ENCODE results near the gene POMZP3.
"Not testable (repeated sequence)": the region's sequence is repeated elsewhere in the genome, so short reads cannot be mapped to it uniquely, and the experiment has no call there.

POMZP3 gene

DNA sequence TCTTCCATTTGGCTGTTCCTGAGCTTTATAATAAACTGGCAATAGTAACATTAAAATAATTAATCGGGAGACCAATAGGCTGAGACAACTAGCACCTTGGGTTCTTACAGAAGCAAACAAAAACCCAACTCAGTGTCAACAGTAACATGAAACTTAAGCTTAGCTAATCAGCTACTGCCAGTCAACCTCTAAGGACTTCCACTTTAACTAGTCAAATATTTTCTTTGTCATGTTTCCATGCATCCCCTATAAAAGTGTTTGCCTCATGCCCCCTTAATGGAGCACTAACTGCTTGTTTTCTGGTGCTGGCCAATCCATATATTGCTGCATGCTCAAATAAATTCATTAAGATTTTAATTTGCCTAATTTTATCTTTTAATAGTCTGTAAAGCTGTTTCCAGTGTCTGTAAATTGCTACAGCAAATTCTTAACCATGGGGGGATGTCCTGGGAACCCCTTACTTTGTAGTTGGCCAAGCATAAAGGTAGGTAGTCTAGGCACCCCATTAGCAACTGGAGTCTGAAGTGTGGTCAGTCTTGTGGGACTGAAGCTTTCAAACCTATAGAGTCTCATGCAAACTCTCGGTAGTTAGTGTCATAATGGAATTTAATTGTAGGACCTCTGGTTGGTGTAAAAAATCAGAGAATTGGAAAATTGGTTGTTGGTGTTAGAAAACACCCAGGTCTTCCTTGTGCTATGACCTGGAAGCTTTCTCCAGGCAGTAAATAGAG lies 40.3 kb downstream of the POMZP3 start:
- DNase-seq = peak; percentile 27

DNA sequence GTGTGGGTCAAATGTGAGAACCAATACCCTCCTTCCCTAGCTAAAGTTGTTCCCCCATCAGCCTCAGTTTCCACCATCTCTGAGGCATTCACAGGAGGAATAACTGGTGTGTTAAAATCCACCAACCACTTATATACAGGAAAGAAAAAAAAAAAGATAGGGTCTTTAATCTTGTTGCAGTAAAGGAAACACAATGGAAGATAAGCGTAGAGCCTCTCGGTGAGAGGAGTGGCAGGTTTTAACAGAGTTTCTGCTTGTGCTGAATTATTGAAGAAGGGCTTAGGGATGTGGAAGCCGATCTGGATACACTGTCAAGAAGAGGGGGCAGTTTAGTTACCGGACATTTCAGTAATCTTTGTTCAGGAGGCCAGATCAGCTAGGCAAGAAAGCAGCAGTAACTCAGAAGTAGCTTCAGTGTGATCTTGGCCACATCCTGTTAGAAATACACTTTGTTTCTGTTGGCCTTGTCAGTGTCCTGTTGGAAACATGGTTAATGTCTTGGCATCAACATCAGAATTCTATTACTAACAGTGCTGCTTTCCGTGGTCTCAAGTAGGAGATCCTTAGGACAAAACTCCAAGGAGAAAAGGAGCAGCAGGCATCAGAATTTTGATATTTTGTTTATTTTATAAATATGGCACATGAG lies 43.3 kb downstream of the POMZP3 start:
- DNase-seq = not testable (repeated sequence)

GRCh38 chr7:76582848-76583631 lies 44.0 kb downstream of the POMZP3 start:
- DNase-seq = peak; percentile 21

DNA sequence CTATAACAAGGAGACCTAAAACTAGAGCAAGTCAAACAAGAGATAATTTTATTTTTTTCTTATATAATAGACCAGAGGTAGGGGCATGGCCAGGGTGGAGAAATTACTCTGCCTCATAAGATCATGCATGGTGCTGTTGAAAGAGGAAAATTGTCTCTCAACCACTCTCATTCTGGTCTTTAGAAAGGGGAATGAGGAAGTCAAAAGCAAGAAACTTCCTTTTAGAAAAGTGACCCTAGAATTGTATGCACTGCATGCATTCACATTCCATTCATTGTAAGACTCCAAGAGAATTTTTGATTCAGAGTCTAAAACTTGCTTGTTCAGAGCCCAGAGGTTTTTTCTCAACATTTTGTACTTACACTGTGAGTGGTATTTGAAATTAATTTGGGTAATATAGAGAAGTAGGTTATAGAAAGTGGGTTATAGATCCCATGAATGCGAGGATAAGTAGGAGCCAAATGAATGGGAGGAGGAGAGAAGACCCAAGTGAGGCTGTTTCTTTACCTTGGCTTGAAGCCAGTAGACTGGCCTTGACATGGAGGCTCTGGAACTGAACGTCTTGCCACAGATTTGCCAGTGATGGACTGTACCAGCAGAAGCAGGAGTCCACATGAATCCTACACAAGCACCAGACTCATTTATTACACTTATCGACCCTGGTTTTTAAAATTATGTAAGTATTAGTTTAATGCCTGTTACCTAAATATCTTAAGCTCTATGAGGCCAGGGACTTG lies 51.0 kb downstream of the POMZP3 start:
- DNase-seq = not testable (repeated sequence)

DNA sequence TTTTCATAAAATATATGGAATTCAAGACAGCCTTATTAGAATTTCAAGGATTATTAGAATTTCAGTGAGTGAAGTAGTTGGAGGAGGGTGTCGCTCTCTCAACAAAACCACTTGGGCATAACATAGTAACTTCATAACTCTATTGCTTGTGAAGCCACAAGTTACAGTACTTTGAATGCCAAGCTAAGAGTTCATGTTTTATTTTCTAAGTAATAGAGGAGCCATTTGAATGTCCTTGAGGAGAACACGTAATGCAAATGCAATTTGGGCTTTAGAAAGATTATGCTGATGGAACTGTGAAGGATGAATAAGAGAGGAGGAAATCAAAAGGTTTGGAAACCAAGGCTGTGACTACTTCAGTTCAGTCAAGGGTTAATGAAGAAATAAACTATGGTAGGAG lies 51.6 kb downstream of the POMZP3 start:
- DNase-seq = not testable (repeated sequence)

GRCh38 chr7:76572296-76572695 lies 54.8 kb downstream of the POMZP3 start:
- not testable (repeated sequence) for DNase-seq

- not testable (repeated sequence) for DNase-seq
Observed at GRCh38 chr7:76570324-76570775, 56.7 kb downstream of the POMZP3 start.

- DNase-seq = peak; percentile 12
Observed at GRCh38 chr7:76568742-76569141, 58.3 kb downstream of the POMZP3 start.

GRCh38 chr7:76567753-76568152 lies 59.3 kb downstream of the POMZP3 start:
- DNase-seq = not testable (repeated sequence)

- DNase-seq = not testable (repeated sequence)
Observed at GRCh38 chr7:76567311-76567710, 59.8 kb downstream of the POMZP3 start.

DNA sequence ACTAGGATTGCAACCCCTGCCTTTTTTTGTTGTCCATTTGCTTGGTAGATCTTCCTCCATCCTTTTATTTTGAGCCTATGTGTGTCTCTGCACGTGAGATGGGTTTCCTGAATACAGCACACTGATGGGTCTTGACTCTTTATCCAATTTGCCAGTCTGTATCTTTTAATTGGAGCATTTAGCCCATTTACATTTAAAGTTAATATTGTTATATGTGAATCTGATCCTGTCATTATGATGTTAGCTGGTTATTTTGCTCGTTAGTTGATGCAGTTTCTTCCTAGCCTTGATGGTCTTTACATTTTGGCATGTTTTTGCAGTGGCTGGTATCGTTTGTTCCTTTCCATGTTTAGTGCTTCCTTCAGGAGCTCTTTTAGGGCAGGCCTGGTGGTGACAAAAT lies 62.1 kb downstream of the POMZP3 start:
- not testable (repeated sequence) for DNase-seq

- not testable (repeated sequence) for DNase-seq
Observed at GRCh38 chr7:76561342-76561741, 65.7 kb downstream of the POMZP3 start.

- DNase-seq = not testable (repeated sequence)
Observed at GRCh38 chr7:76560157-76560556, 66.9 kb downstream of the POMZP3 start.

All from NCI-H774 (cell line).